Subcutaneous abdominal adipose tissue (tissue), 5 donors: ENCODE measurements around the gene DOK6.

Experiments
- H3K27ac ChIP-seq: one replicate; pipeline ENCODE4 v1.7.0; 2013; ENCODE audit warnings: low read depth, mild to moderate bottlenecking, inconsistent platforms, low read length, moderate library complexity
- H3K27me3 ChIP-seq, 5 donors: one replicate each; pipeline ENCODE4 v1.7.0; 2013; ENCODE audit warnings: low read length in 5 of 5, inconsistent platforms in 1 of 5; ENCODE audit not compliant: control insufficient read depth in 5 of 5, insufficient read depth in 4 of 5
- H3K36me3 ChIP-seq, 5 donors: one replicate each; pipeline ENCODE4 v1.7.0; 2013; ENCODE audit warnings: low read length in 5 of 5; ENCODE audit not compliant: control insufficient read depth in 5 of 5, insufficient read depth in 5 of 5
- H3K4me1 ChIP-seq, 5 donors: one replicate each; pipeline ENCODE4 v1.7.0; 2013; ENCODE audit warnings: low read length in 5 of 5, mild to moderate bottlenecking in 3 of 5, moderate library complexity in 1 of 5; ENCODE audit not compliant: control insufficient read depth in 5 of 5, insufficient read depth in 5 of 5
- H3K4me3 ChIP-seq, 5 donors: one replicate each; pipeline ENCODE4 v1.7.0; 2013; ENCODE audit warnings: low read length in 5 of 5, low read depth in 1 of 5
- H3K9ac ChIP-seq, 5 donors: one replicate each; pipeline ENCODE4 v1.7.0; 2013; ENCODE audit warnings: low read length in 5 of 5, mild to moderate bottlenecking in 4 of 5, moderate library complexity in 3 of 5
- H3K9me3 ChIP-seq, 5 donors: one replicate each; pipeline ENCODE4 v1.7.0; 2013; ENCODE audit warnings: low read length in 5 of 5; ENCODE audit not compliant: control insufficient read depth in 5 of 5
- donor health status: healthy.
- donor health status: healthy.
- donor health status: healthy.
- donor health status: healthy.
- donor health status: healthy.

The DOK6 gene

DNA sequence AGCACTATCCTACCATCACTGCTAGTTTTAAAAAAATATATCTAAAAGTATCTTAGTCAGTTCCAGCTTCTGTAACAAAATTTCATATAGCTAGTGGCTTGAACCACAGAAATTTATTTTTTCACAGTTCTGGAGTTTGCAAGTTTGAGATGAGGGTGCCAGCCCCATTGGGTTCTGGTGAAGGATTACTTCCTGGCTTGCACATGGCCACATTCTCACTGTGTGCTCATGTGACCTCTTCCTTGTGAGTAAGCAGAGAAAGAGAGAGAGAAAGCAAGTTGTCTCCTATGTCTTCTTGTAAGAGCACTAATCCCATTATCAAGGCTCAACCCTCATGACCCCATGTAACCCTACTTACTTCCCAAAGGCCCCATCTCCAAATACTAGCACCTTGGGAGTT is 158.9 kb downstream of the DOK6 start:
- Histone ChIP-seq H3K27ac (no peak overlapping the region), H3K27me3 (no peaks in the 10 kb centered on the region), H3K9me3 (peaks cover 0 to 2% (median under 1%) of the 10 kb centered on the region in 5 donors), H3K4me1 (no peaks in the 10 kb centered on the region), H3K4me3 (no peak overlapping the region), H3K9ac (no peak overlapping the region), H3K36me3 (no peaks in the 10 kb centered on the region)

DNA sequence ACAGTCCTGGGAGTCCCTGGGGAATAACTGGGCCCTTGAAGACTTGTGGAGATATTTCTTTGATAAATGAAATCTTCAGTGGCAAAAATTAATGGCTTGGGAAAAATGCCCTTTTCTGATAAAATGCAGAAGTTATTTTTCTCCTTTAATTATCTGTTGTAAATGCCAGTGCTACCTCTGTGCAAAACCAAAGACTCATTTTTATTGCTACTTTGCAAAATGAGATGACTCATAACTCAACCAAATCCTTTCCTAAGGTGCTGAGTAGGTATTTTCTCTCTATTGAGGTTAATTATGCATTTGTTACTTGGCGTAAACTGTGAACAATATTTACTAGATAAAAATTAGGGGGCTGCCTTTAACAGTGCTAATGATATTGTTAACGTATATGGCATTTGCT is 163.9 kb downstream of the DOK6 start:
- H3K4me3 ChIP-seq, result no peak overlapping the region
- no peaks in the 10 kb centered on the region for H3K36me3 ChIP-seq
- no peaks in the 10 kb centered on the region for H3K4me1 ChIP-seq
- no peaks in the 10 kb centered on the region for H3K27me3 ChIP-seq
- no peak overlapping the region for H3K9ac ChIP-seq
- H3K27ac ChIP-seq, result no peak overlapping the region
- peaks cover 0 to 6% (median 0%) of the 10 kb centered on the region in 5 donors for H3K9me3 ChIP-seq

DNA sequence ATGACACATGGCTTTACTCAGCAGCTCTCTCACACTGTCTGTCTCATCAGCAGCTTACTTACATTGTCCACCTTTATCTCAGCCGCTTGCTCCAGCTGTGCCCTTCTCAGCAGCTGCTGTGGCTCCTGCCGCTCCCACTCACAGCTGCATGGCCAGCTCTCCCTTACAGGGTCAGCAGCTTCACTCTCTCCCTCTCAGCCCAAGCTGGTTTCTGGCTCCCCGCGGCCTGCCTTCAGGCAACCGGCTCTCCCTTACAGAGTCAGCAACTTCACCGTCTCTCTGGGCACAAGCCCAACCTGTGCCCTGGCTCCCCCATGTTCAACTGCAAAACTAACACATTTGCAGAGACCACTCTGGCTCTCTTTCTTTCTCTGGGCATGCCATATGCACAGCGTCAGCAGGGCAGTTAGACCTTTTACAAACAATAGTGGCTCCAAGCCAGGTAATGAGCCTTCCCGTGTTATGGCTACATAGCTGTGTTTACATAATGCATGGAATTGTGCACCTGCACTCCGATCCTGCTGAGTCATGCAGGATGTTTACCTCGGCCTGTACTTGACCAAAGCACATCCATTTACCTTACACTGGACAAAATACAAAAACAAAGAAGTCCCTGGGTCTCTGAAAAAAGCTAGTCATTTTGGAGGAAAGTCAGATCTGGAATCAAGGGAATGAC is 167.3 kb downstream of the DOK6 start:
- Histone ChIP-seq H3K36me3 (no peaks in the 10 kb centered on the region), H3K4me3 (no peak overlapping the region), H3K27ac (no peak overlapping the region), H3K27me3 (no peaks in the 10 kb centered on the region), H3K4me1 (no peaks in the 10 kb centered on the region), H3K9me3 (peaks cover 0 to 6% (median 0%) of the 10 kb centered on the region in 5 donors), H3K9ac (no peak overlapping the region)

DNA sequence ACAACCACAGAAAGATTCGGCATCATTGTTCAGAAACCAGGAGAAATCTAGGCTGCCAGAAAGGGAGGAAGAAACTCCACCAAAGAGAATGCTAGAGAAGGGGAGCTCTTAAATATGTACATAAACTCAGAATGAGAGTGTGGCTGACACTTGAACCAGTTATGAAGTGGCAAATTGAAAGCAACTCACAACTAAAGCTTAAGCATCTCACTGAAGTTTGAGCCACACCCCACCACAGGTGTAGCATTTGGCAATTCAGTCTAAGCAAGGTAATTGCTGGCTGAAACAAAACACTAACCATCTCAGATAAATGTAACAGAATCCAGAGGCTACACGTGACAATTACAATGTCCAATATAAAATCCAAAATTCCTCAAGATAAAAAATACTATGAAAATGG is 168.4 kb downstream of the DOK6 start:
- no peak overlapping the region for H3K27ac ChIP-seq

DNA sequence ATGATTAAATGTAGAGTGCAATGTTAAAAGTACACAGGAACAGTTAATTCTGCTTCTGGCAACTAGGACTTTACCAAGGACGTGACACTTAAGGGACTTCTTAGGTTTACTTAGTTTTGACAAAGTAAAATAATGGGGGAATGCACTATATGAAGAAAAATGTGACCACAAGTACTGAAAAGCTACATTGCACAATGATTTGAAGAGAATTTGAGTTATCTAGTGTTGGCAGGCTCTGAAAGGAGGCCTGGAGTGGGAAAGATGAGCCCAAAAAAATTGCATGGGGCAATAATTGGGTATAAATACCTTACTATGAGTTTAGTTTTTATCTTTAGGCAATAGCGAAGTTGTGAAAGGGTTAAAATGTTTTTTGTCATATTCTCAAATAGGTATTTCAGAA is 173.7 kb downstream of the DOK6 start:
- no peaks in the 10 kb centered on the region for H3K36me3 ChIP-seq
- no peak overlapping the region for H3K4me3 ChIP-seq
- H3K9ac ChIP-seq, result no peak overlapping the region
- peaks cover 0 to 2% (median 0%) of the 10 kb centered on the region in 5 donors for H3K9me3 ChIP-seq
- no peak overlapping the region for H3K27ac ChIP-seq
- H3K4me1 ChIP-seq, result no peaks in the 10 kb centered on the region
- H3K27me3 ChIP-seq, result no peaks in the 10 kb centered on the region

More for the DNA sequence above, 168.4 kb downstream of the DOK6 start:
- Histone ChIP-seq H3K27me3 (no peaks in the 10 kb centered on the region), H3K9me3 (peaks cover 0 to 8% (median 0%) of the 10 kb centered on the region in 5 donors), H3K4me3 (no peak overlapping the region), H3K9ac (no peak overlapping the region), H3K36me3 (no peaks in the 10 kb centered on the region), H3K4me1 (no peaks in the 10 kb centered on the region)

DNA sequence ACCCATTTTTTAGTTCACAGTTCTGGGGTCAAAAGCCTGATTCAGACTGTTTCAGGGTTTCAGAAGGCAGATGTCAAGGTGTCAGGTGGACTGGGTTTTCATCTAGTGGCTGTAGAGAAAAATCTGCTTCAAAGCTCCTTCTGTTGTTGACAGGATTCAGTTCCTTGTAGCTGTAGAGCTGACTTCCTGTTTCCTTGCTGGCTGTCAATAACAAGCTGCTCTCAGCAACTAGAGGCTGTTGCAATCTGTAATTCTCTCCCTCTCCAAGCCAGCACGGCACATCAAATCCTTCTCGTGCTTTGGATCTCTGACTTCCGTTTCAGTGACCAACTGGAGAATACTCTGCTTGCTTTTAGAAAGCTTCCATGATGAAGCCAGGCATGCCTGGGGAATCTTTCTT is 179.4 kb downstream of the DOK6 start:
- Histone ChIP-seq H3K27ac (no peak overlapping the region), H3K4me3 (no peak overlapping the region), H3K4me1 (no peaks in the 10 kb centered on the region), H3K9ac (no peak overlapping the region), H3K36me3 (no peaks in the 10 kb centered on the region), H3K27me3 (no peaks in the 10 kb centered on the region), H3K9me3 (peaks cover 0 to 3% (median 0%) of the 10 kb centered on the region in 5 donors)

DNA sequence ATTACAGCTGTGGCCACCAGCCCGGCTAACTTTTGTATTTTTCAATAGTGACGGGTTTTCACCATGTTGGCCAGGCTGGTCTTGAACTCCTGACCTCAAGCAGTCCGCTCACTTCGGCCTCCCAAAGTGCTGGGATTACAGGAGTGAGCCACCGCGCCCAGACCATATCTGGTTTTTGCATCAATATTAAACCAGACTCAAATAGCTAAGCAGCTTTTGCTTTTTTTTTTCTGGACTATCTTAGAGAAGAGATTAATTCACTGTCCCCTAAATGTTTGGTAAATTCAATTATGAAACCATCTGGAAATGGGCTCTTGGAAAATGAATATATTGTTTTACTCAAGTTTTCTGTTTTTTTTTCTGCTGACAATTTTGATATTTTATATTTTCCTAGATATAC is 183.7 kb downstream of the DOK6 start:
- Histone ChIP-seq H3K4me1 (no peaks in the 10 kb centered on the region), H3K9me3 (peaks cover 0 to 3% (median 0%) of the 10 kb centered on the region in 5 donors), H3K27ac (no peak overlapping the region), H3K36me3 (no peaks in the 10 kb centered on the region), H3K27me3 (no peaks in the 10 kb centered on the region), H3K9ac (no peak overlapping the region), H3K4me3 (no peak overlapping the region)

DNA sequence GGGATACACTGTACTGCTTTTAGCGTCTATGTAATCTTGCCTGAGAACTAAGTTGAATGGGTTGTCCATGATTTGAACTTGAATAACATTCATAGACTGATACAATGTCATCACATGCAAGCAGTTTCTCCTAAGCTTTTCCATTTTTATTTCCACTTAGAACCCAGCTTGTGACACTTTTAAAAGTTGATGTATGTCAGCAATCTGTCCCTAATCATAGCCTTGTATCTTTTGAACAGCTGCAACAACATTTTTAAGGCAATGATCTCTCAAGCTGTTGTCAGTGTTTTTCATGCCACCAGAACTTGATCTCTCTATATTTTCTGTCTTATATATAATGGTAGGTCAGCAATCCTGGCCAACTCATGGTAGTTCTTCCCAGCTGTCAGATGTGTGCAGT is 185.0 kb downstream of the DOK6 start:
- Histone ChIP-seq H3K27ac (no peak overlapping the region), H3K4me3 (no peak overlapping the region), H3K9ac (no peak overlapping the region), H3K27me3 (no peaks in the 10 kb centered on the region), H3K4me1 (no peaks in the 10 kb centered on the region), H3K9me3 (peaks cover 0 to 3% (median 0%) of the 10 kb centered on the region in 5 donors), H3K36me3 (no peaks in the 10 kb centered on the region)

DNA sequence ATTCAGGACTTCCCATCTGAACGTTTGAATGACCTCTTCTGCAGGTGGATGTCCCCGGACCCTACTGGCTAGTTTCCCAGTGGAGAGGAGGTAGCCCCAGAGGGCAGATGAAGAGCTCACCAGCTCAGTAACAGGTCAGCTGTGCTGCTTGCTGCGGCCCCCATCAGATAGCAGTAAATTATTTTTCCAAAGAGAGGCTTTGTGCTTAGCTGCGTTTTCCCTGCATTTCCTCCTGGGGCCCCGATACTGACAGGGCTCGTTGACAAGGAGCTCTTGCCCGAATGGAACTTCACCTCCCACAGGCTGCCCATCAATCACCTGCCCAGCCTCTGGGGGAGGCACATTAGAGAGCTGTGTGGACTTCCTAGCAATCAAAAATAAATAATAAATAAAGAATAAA is 185.8 kb downstream of the DOK6 start:
- no peak overlapping the region for H3K9ac ChIP-seq
- H3K36me3 ChIP-seq, result no peaks in the 10 kb centered on the region
- no peaks in the 10 kb centered on the region for H3K4me1 ChIP-seq
- no peak overlapping the region for H3K27ac ChIP-seq
- H3K9me3 ChIP-seq, result peaks cover 0 to 3% (median 0%) of the 10 kb centered on the region in 5 donors
- H3K4me3 ChIP-seq, result no peak overlapping the region
- no peaks in the 10 kb centered on the region for H3K27me3 ChIP-seq

DNA sequence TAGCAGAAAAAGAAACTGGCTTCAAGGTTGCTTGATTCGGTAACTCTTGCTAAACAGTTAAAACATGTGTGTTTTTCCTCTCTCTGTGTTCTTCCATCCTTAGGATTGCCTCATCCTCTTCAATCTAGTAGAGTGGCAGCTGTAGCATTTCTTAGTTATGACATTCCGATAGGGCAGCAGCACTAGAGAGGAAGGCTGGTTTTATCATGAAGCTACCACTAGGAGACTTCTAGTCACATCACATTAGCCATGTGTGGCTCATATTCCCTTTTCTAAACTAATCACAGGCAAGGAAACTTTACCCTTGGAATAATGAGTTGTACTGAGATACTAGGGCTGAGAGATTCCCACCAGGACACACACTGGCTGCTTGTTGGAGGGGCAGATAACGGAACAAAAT is 187.6 kb downstream of the DOK6 start:
- Histone ChIP-seq H3K36me3 (no peaks in the 10 kb centered on the region), H3K9ac (no peak overlapping the region), H3K27ac (no peak overlapping the region), H3K27me3 (no peaks in the 10 kb centered on the region), H3K4me1 (no peaks in the 10 kb centered on the region), H3K4me3 (no peak overlapping the region), H3K9me3 (no peaks in the 10 kb centered on the region)
